GM18951 (cell line): ENCODE data around the gene APOL6.

Source experiments
- POLR2A ChIP-seq: IDR thresholded peaks from 4 replicates; pipeline ENCODE4 v1.6.1; 2011; ENCODE audit warnings: mild to moderate bottlenecking; ENCODE audit not compliant: insufficient read length, insufficient read depth; ENCODE audit errors: extremely low read depth
- in situ Hi-C: fragments of 300-500 bp; cut with MboI; formaldehyde crosslinking; loops from one replicate; pipeline ENCODE4 v1.12.0; 2022; ENCODE audit warnings: low sequenced_read_pairs, mixed read lengths, inconsistent platforms; ENCODE audit not compliant: unreplicated experiment

APOL6 gene

GRCh38 chr22:35633520-35633919 lies 14.7 kb upstream of the APOL6 start:
- TF ChIP-seq POLR2A = no peak
- in situ Hi-C loops = no loop called here

- in situ Hi-C loops = no loop called here
- TF ChIP-seq POLR2A = no peak
Observed at GRCh38 chr22:35634015-35634414, 14.2 kb upstream of the APOL6 start.

GRCh38 chr22:35634943-35635540 lies 13.2 kb upstream of the APOL6 start:
- in situ Hi-C loops = no loop called here
- TF ChIP-seq POLR2A = no peak

- in situ Hi-C loops = no loop called here
- TF ChIP-seq POLR2A = no peak
Observed at GRCh38 chr22:35637254-35637653, 11.0 kb upstream of the APOL6 start.

GRCh38 chr22:35638001-35638400 lies 10.2 kb upstream of the APOL6 start:
- in situ Hi-C loops = no loop called here
- no peak for TF ChIP-seq POLR2A

GRCh38 chr22:35638410-35638809 lies 9.8 kb upstream of the APOL6 start:
- in situ Hi-C loops = no loop called here
- no peak for TF ChIP-seq POLR2A

GRCh38 chr22:35641494-35642120 lies 6.6 kb upstream of the APOL6 start:
- TF ChIP-seq POLR2A = no peak
- in situ Hi-C loops = no loop called here

GRCh38 chr22:35642305-35642741 lies 5.9 kb upstream of the APOL6 start:
- no peak for TF ChIP-seq POLR2A
- in situ Hi-C loops = no loop called here

GRCh38 chr22:35643991-35644390 lies 4.3 kb upstream of the APOL6 start:
- in situ Hi-C loops = no loop called here

GRCh38 chr22:35645646-35646045 lies 2.6 kb upstream of the APOL6 start:
- in situ Hi-C loops = no loop called here
- no peak for TF ChIP-seq POLR2A

More at GRCh38 chr22:35643991-35644390, 4.3 kb upstream of the APOL6 start:
- no peak for TF ChIP-seq POLR2A

- in situ Hi-C loops = no loop called here
Observed at GRCh38 chr22:35649026-35649553, 844 bp downstream of the APOL6 start.

GRCh38 chr22:35649636-35650250 lies 1.5 kb downstream of the APOL6 start:
- in situ Hi-C loops = no loop called here
- TF ChIP-seq POLR2A = no peak

More at GRCh38 chr22:35649026-35649553, 844 bp downstream of the APOL6 start:
- no peak for TF ChIP-seq POLR2A

- in situ Hi-C loops = no loop called here
- no peak for TF ChIP-seq POLR2A
Observed at GRCh38 chr22:35651085-35651484, 2.8 kb downstream of the APOL6 start.

GRCh38 chr22:35653824-35654223 lies 5.6 kb downstream of the APOL6 start:
- TF ChIP-seq POLR2A = no peak
- in situ Hi-C loops = no loop called here
